ENCODE measurements around the gene ZNHIT6. TPM values are rescaled to one million over a fixed set of nuclear protein-coding genes. Genes with fewer than 3 reads are reported as not detected.

ZNHIT6 gene
- polyA plus RNA-seq, 1 donor (not counting 4 experiments of a cell fraction or from before 2014, with no cell fraction given) = 20.9 TPM

- no peaks in the 10 kb centered on the region for H3K79me2 ChIP-seq (ENCODE audit: control insufficient read depth, insufficient read depth, low read length)
- dilution Hi-C loops (cut with MboI; ENCODE audit: extremely low pct_ligation_motif_present, low sequenced_read_pairs) = no loop called here
- no peaks in the 10 kb centered on the region for H3K4me1 ChIP-seq (ENCODE audit: control insufficient read depth, extremely low read depth, insufficient read depth, low read length)
- peaks cover 1 to 5% of the 10 kb centered on the region in 2 experiments for H3K36me3 ChIP-seq (ENCODE audit: control insufficient read depth in 2 of 2, extremely low read depth in 1 of 2, insufficient read depth in 2 of 2, low read length in 2 of 2)
- no peaks in the 10 kb centered on the region for H3K9me1 ChIP-seq (ENCODE audit: control insufficient read depth, extremely low read depth, insufficient read depth, low read length)
- H4K20me1 ChIP-seq (ENCODE audit: control insufficient read depth, extremely low read depth, insufficient read depth, low read length) = no peaks in the 10 kb centered on the region
- no peak overlapping the region for H3K4me2 ChIP-seq (ENCODE audit: control insufficient read depth, extremely low read depth, insufficient read depth, low read depth, low read length)
- DNase-seq (ENCODE audit: low read depth, low spot score) = no peak
- no peaks in the 10 kb centered on the region for H3K9me3 ChIP-seq (ENCODE audit: control insufficient read depth, low read depth, low read length)
- FAIRE-seq = no peak
- H2AFZ ChIP-seq (ENCODE audit: control insufficient read depth, low read length) = no peak overlapping the region
- no peak overlapping the region for H3K27ac ChIP-seq (ENCODE audit: control insufficient read depth, insufficient read depth, low read length)
- H3K4me3 ChIP-seq (ENCODE audit: control insufficient read depth in 2 of 3, extremely low read depth in 1 of 3, insufficient read depth in 2 of 3, low read depth in 1 of 3, low read length in 3 of 3) = no peak overlapping the region
- TF ChIP-seq EZH2 (IDR thresholded peaks at IDR 0.05; ENCODE audit: low read length) (no peak), CTCF (optimal IDR thresholded peaks at IDR 0.05 in 1 of 3, IDR thresholded peaks at IDR 0.05 in 1 of 3, conservative IDR thresholded peaks at IDR 0.05 in 1 of 3; ENCODE audit: extremely low read depth in 1 of 3, insufficient read depth in 2 of 3, low read length in 3 of 3) (no peak)
- H3K9ac ChIP-seq (ENCODE audit: control insufficient read depth, extremely low read depth, insufficient read depth, low read length) = no peak overlapping the region
- no peaks in the 10 kb centered on the region for H3K27me3 ChIP-seq (ENCODE audit: control insufficient read depth, extremely low read depth, insufficient read depth, low read length)
Measured at GRCh38 chr1:85672031-85672660, 36.1 kb downstream of the ZNHIT6 start.

DNA sequence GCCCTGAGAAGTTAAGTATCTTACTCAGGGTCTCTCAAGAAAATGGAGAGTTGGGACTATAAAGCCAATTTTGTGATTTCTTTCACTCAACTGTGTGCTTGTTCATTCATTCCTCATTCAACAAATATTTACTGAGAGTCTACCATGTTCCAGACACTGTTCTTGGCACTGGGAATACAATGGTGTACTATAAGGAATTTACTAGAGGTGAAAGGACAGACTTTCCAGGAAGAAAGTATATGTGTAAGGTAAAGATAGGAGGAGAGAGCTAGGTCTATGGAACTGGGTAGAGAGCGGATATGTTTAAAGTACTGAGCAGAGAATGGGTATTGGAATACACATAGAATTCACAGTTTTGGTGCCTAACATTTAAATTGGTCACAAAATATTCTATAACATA lies 42.3 kb downstream of the ZNHIT6 start:
- Histone ChIP-seq H3K4me3 (ENCODE audit: control insufficient read depth in 2 of 3, extremely low read depth in 1 of 3, insufficient read depth in 2 of 3, low read depth in 1 of 3, low read length in 3 of 3) (no peak overlapping the region), H3K27me3 (ENCODE audit: control insufficient read depth, extremely low read depth, insufficient read depth, low read length) (no peaks in the 10 kb centered on the region), H3K9me3 (ENCODE audit: control insufficient read depth, low read depth, low read length) (no peaks in the 10 kb centered on the region), H3K36me3 (ENCODE audit: control insufficient read depth in 2 of 2, extremely low read depth in 1 of 2, insufficient read depth in 2 of 2, low read length in 2 of 2) (peaks cover 5 to 7% of the 10 kb centered on the region in 2 experiments), H3K9me1 (ENCODE audit: control insufficient read depth, extremely low read depth, insufficient read depth, low read length) (no peaks in the 10 kb centered on the region), H3K4me2 (ENCODE audit: control insufficient read depth, extremely low read depth, insufficient read depth, low read depth, low read length) (no peak overlapping the region), H3K9ac (ENCODE audit: control insufficient read depth, extremely low read depth, insufficient read depth, low read length) (no peak overlapping the region), H2AFZ (ENCODE audit: control insufficient read depth, low read length) (no peak overlapping the region), H4K20me1 (ENCODE audit: control insufficient read depth, extremely low read depth, insufficient read depth, low read length) (no peaks in the 10 kb centered on the region), H3K27ac (ENCODE audit: control insufficient read depth, insufficient read depth, low read length) (no peak overlapping the region), H3K79me2 (ENCODE audit: control insufficient read depth, insufficient read depth, low read length) (no peaks in the 10 kb centered on the region), H3K4me1 (ENCODE audit: control insufficient read depth, extremely low read depth, insufficient read depth, low read length) (no peaks in the 10 kb centered on the region)
- DNase-seq (ENCODE audit: low read depth, low spot score) (no peak), FAIRE-seq (no peak)
- TF ChIP-seq CTCF (optimal IDR thresholded peaks at IDR 0.05 in 1 of 3, IDR thresholded peaks at IDR 0.05 in 1 of 3, conservative IDR thresholded peaks at IDR 0.05 in 1 of 3; ENCODE audit: extremely low read depth in 1 of 3, insufficient read depth in 2 of 3, low read length in 3 of 3) = no peak
- no peak for TF ChIP-seq EZH2 (IDR thresholded peaks at IDR 0.05; ENCODE audit: low read length)
- dilution Hi-C loops (cut with MboI; ENCODE audit: extremely low pct_ligation_motif_present, low sequenced_read_pairs) = no loop called here
